ENCODE data around the gene SSBP3.

DNA sequence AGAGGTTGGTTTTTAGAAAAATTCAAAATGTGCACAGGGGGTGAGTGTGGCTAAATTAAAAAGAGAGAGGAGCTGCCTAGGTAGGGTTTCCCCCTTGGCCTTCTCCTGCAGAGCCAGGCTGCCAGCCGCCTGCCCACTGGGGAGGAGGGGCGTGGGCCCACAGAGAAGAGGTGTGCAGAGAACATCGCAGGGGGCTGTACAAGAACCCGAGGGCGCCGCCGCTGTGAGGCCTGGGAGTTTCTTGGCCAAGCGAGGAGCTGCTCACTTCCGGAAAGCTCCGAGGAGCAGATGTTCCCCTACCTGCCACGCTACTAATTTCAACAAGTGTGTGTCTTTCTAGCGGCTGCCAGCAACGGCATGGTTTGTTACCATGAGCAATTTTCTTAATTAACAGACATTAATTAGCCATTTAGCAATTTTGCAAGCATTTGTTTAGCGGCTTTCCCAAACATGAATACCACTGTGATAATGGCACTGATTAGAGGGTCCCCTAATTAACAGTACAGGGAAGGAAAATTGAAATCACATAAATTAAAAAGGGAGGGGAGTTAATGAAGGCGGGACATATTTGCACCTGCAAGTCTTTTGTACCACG, 146.6 kb downstream of the SSBP3 start:
- no peak for TF ChIP-seq POLR2A (IDR thresholded peaks at IDR 0.05; ENCODE audit: low read depth)
- no peak for TF ChIP-seq EP300 (IDR thresholded peaks at IDR 0.05)
